UCSD-AML1 (cell line): ENCODE measurements around the gene ZDHHC16.

ENCODE experiments used
- DNase-seq: peaks from one replicate; lab custom pipeline; 2025; ENCODE audit not compliant: unreplicated experiment; lab: John Stamatoyannopoulos, UW

Gene ZDHHC16

DNA sequence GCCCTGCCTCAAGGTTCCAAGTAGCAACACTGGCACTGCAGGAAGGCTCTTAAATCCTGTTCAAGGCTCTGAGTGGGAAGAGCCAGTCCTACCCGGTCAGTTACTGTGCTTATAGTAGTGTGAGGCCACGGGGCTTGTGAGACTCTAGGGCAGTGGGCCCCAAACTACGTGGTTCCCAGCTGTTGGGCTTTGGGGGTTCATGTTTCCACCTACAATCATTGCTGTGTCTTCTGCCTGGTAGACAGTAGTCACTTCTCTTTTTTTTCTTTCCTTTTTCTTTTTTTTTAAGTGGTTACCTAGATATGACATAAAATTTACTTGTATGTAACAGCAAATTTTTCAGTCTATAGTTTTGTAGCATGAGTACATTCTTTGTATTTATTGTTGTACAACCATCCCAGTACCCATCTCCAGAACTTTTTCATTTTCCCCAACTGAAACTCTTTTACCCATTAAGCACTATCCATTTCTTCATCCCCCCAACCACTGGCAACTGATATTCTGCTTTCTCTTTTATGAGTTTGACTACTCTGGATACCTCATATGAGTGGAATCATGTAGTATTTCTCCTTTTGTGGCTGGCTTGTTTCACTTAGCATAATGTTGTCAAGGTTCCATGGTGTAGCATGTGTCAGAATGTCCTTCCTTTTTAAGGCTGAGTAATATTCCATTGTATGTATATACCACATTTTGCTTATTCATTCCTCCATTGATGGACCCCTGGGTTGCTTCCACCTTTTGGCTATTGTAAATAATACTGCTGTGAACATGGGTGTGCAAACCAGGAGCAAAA lies 60.4 kb downstream of the ZDHHC16 start:
- no peak for DNase-seq
